HG03175 (cell line): Measurements from ENCODE around the gene FHL1.

ENCODE experiments used
- ATAC-seq: cut with Tn5 transposase; IDR thresholded peaks from one replicate; pipeline ENCODE4 v1.9.1; 2021; ENCODE audit warnings: mild to moderate bottlenecking, moderate library complexity; ENCODE audit not compliant: unreplicated experiment

FHL1 gene

DNA sequence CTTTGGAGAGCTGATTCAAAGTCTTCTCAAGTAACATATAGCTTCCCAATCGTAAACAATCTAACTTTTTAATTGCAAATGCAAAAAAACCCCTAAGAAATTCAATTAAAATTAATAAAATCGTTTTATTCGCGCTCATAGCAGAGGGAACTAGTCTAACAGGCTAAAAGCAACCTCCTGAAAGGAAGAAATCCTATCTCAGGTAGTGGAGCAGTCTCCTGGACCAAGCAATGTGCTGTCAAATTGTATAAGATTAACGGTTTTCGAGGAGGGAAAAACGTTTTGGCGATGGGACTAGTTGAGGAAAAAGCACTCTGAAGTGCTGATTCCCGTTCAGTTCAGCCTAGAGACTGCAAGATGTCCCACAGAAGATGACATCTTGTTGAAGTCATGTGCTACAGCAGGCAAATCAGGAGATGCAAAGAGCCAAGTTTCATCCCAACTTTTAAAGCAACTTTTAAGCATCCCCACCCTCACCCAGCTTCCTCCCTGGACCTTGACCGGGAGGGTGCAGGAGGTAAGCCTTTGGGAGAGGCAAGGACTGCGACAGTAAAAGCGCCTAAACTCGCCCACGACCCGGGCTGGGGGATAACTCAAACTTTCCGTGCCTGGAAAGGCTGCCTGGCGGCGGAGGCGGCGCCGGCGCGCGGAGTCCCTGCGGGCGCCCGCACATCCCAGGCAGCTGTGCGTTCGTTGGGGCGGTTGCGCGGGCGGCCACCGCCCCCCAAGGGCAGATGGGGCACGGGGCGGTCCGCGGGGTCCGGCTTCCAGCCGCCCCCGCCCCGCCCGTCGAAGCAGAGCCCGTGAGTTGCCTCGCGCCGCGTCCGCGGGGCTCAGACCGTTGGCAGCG is 103.1 kb downstream of the FHL1 start:
- peak; percentile 35 for ATAC-seq

DNA sequence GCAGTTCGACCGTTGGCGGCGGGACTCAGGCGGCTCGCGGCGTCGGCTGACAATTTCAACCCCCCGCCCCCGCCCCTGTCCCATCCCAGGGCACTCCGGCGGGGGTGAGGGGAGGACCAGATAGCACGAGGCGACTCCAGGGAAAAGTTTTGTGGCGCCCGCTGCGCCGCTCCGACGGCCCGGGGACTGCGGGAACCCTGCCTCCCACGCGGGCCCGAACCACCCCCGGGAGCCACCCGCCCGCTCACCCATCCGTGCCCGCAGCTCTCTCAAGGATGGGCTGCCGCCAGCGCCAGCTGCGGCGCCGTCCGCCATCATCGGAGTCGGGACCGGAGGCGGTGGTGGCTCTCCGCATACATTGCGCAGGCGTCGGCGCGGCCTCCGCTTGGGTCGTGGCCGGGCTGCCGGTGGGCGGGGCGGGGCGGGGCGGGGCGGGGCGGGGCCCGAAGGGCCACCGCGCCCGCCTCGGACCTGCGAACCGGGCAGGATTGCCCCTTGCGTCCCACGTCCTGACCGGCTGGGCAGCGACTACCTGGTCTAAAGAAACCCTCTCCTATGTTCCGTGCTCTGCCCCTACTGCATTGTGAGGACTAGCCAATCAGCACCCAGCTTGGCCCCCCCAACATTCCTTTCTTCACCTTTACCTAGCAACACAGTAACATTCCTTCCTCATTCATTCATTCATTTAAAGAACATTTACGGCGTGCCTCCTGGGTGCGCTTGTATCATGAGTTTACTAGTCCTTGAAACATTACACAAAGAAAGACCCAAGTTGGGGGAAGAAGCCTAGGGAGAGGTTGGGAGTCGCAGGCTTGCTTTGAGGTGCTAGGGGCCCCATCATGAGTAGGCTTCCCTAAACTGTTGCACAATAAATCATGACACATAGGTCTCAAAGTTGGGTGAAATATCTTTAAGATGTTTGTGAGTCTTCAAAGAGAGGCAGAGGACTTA is 104.0 kb downstream of the FHL1 start, which contains the start of gene MAP7D3:
TSS of gene MAP7D3 (minus strand) at position 360 of the 951 bp plus-strand sequence. CDS start at position 318, 42 bp downstream.
- peak; percentile 93 for ATAC-seq

DNA sequence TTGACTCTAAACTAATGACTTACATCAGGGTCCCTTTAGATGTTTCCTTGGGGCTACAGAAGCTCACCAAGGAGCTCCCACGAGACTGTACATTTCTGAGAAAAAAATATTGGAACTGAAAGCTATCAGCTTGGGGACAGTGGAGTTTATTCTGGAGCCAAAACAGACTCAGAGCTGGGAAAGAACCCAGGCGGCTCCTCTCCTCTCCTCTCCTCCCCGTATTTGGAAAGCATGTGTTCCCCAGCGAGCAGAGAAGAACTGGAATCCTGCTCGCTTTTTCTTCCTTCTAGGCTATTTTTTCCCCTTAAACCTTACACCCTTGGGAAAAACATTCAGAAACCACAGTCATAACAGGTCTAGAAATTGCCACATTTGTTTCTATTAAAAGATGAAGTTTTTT is 108.2 kb downstream of the FHL1 start:
- no peak for ATAC-seq

DNA sequence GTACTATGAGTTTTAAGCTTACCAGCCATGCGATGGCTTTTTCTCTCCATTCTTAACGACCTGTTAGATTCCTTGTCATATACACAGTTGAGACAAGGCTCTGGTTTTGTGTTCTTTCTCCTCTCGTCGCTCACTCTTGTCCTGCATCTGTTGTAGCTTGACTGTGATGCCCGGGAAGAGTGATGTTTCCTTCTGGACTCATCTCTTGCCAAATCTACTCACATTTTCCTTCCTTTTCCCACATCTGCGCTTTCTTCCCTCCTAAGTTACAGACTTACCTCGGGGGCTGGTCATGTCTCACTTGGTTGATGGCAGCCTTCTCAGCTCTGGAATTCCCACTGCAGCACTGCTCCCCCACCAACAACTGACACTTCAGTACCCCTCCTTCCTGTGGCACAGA is 108.7 kb downstream of the FHL1 start:
- no peak for ATAC-seq

DNA sequence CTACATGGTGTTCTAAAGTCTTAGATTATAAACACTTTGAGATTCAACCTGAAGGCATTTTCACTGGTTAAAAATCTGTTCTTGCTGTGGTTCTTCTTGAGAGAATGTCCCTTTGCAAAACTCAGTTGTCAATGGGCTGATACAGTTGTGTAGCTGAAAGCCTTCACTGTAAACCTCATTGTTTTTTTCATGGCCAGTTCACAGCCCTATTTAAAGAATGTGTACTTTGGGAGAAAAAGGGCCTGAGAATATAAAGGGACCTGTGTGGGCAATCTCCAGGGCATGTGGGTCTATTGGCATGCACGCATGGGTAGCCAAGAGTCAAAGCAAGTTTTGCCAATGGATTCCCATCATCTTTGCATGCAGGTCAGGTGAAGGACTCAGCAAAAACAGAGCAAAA is 111.6 kb downstream of the FHL1 start:
- ATAC-seq = no peak

DNA sequence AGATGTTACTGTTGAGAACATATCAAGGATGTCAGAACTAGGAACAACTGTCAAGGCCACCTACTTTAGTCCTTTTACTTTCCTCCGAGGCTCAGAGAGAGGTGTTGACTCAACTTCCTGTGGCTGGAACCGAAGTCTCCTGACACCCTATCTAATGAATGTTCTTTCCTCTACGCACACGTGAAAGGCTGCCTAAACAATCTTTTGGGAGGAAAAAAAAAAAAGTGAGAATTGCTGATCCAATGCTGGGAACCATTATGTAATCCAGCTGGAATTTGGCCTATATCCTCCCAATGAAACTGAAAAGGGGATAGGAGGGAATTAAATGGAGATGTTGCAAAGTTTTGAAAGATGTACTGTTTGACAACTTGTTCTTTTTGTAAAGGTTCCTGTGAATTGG is 112.2 kb downstream of the FHL1 start:
- ATAC-seq = no peak

DNA sequence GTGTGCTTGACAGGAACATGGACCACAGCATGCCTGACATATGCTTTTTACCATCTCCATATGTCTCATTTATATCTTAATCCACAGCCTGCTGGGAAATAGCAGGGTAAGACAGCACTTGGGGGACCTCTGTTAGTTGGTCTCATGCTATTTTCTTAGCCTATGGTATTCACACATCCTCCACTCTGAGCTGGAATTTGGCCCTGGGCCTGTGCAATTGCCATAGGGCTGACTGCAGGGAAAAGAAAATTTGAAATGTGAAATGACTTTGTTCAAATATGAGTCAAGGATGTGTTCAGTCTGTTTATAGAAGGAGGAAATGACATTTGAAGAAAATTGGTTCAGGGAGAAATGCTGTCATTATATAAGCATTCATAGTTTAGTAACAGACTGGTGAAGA is 113.4 kb downstream of the FHL1 start:
- ATAC-seq = no peak
